KOPT-K1 (cell line): Measurements from ENCODE around the gene ELSPBP1.
"Not testable (repeated sequence)": the region's sequence is repeated elsewhere in the genome, so short reads cannot be mapped to it uniquely, and the experiment has no call there.

Experiments used
- H3K27ac ChIP-seq: fragments of 200-600 bp; sonication (generic); 2 replicates; pipeline ENCODE4 v1.5.1; 2016; ENCODE audit warnings: antibody characterized with exemption, mild to moderate bottlenecking, low read depth, low read length; ENCODE audit not compliant: poor library complexity, severe bottlenecking
- H3K36me3 ChIP-seq: fragments of 200-600 bp; sonication (generic); 2 replicates; pipeline ENCODE4 v1.5.1; 2017; ENCODE audit warnings: antibody characterized with exemption, mild to moderate bottlenecking, low read length, moderate library complexity; ENCODE audit not compliant: insufficient read depth
- H3K9me3 ChIP-seq: fragments of 200-600 bp; sonication (generic); 2 replicates; pipeline ENCODE4 v1.5.1; 2017; ENCODE audit warnings: antibody characterized with exemption, low read length, mild to moderate bottlenecking; ENCODE audit not compliant: insufficient read depth, poor library complexity, severe bottlenecking

ELSPBP1 gene

GRCh38 chr19:48064509-48064908 is 70.1 kb downstream of the ELSPBP1 start:
- no peak overlapping the region for H3K27ac ChIP-seq
- no peaks in the 10 kb centered on the region for H3K36me3 ChIP-seq
- no peaks in the 10 kb centered on the region for H3K9me3 ChIP-seq

- no peak overlapping the region for H3K27ac ChIP-seq
- H3K36me3 ChIP-seq: no peaks in the 10 kb centered on the region
- H3K9me3 ChIP-seq: no peaks in the 10 kb centered on the region
Measured at GRCh38 chr19:48069435-48069834, 75.0 kb downstream of the ELSPBP1 start.

GRCh38 chr19:48070177-48070769 is 75.8 kb downstream of the ELSPBP1 start:
- not testable (repeated sequence) for H3K9me3 ChIP-seq, H3K27ac ChIP-seq, H3K36me3 ChIP-seq
